Measurements from ENCODE around the gene FBXO45.
"Not testable (repeated sequence)": the region's sequence is repeated elsewhere in the genome, so short reads cannot be mapped to it uniquely, and the experiment has no call there.

FBXO45 gene

DNA sequence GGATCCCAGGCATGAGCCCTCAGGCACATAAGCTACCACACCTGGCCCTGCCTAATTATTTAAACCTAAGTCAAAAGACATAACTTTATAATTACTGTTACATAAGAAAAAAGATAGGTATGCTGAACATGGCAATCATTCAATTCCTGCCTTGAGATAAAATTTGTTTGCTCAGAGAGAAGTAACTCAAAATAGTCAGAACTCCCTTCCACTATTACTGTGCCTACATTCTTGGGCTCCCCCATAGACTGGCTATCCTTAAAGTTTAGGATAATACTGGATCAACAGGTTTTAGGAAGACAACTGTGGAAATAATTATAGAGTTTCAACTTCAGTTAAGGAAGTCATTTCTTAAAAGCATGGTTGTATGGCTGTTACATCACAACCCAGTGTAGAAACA lies 10.0 kb upstream of the FBXO45 start:
- no peak for DNase-seq

DNA sequence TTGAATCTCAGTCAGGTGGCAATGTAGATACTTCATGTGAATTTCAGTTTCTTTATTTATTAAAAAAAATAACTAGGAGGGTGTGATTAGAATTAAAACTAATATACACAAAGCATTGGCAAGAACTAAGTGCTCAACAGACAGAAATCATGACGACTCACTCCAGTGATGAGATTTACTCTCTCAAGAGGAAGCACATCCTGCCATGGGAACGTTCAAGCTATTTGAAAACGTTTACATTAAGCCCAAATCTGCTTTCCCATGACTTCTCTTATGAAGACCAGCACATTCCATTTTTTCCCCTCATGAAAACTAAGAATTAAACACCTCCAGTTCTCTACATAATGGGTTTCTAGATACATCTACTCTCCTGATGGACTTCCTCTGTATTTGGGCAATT lies 8.6 kb upstream of the FBXO45 start:
- no peak for DNase-seq

DNA sequence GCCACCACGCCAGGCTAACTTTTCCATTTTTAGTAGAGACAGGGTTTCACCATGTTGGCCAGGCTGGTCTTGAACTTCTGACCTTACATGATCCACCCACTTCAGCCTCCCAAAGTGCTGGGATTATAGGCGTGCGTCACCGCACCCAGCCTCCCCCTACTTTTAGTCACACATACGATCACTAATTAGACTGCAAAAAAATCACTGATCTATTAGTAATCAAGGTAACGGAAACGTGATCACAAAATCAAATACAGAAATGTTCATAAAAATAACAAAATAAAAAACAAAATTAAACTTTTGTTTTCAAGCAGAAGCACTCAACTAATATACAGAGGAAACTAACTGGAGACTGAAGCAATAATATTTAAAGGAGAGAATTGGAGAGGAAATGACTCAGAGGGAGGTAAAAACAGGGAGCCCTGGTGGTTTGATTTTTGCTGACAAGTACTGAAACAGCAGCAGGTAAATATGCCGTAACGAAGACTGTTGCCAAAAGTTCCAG lies 4.7 kb upstream of the FBXO45 start:
- DNase-seq = peak; percentile 12

DNA sequence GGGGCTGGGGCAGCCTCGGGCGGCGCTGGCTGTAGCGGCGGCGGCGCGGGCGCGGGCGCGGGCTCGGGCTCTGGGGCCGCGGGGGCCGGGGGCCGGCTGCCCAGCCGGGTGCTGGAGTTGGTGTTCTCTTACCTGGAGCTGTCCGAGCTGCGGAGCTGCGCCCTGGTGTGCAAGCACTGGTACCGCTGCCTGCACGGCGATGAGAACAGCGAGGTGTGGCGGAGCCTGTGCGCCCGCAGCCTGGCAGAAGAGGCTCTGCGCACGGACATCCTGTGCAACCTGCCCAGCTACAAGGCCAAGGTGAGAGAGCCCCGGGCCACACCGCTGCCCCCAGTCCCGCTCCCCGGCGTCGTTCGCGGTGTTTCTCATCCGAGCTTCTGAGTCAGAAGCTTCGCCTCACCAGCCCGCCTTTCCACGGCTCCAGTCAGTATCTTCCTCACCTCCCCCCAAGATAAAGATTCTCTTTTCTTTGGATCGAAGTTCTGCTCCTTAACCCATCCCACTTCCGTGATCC lies 600 bp downstream of the FBXO45 start:
- peak; percentile 43 for DNase-seq

DNA sequence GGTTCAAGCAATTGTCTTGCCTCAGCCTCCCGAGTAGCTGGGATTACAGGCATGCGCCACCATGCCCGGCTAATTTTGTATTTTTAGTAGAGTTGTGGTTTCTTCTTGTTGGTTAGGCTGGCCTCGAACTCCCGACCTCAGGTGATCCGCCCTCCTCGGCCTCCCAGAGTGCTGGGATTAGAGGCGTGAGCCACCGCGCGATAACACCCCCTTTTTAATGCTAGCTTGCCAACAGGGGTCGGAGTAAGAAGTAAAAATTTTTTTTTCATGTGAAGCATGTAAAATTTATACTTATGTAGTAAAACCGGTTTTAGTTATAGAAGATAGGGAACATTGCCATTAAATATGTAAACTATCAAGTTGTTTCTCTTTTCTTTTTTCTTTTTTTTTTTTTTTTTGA lies 1.9 kb downstream of the FBXO45 start:
- DNase-seq = not testable (repeated sequence)

DNA sequence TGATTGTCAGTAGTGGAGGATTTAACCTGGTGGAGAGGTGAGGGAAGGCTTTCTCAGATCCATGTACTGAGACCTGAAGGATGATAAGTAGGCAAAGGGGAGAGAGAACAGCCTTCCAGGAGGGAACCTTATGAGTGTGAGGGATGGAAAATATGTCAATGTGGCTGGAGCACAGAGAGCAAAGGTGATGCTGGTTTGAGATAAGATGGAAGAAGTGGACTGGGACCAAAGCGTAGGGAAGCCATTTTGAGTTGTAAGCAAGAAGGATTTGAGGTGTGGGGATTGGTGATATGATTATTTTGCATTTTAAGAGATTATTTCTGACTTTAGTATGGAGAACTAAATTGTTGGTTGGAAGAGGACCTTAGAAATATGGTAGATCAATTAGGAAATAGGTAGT lies 3.9 kb downstream of the FBXO45 start:
- no peak for DNase-seq

DNA sequence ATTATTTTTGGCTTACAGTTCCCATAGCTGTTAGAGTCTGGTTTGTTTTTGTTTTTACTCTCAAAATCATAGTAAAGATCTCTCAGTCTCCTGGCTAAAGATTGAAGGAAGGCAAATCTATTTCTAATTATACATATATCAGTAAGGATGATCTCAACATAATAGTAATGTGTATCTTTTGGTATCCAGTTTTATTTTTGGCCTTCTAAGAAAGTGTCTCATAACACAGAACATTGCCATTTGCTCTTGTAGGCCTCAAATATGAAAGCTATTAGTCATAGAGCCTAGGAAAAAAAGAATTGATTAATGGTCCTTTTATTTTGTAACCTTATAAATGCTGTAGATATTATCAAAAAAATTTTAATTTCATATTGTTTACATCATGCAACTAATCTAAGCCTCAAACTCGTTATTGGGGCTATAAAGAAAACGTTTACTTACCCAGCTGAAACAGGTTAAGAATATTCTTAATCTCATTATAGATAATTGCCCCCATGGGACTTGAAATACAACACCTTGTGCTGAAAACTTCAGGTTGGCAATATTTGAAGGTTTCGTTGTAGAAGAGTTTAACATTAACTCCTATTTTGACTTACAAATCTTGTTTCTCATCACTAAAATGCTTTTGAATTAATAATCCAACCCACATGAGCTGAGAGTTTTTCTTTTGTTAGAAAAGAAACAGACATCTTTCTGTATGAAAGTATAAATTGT lies 16.7 kb downstream of the FBXO45 start:
- no peak for DNase-seq

DNA sequence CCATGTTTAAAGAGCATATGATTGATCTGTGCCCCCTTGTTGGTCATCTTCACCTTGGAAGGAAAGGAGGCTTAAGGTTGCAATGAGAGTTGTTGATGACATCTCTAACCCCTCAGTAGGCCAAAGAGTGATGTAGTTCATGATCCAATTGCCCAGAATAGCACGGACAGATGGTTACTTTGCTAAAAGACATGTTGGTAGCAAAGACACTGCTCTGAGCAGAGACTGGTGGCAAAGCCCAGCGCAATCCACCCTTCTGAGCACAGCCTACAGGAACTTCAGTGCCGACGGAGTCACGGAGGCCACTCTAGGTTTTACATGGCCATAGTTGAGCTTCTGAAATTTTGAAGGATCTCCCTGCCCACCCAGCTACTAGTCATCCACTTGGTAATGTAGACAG lies 21.8 kb downstream of the FBXO45 start:
- no peak for DNase-seq

DNA sequence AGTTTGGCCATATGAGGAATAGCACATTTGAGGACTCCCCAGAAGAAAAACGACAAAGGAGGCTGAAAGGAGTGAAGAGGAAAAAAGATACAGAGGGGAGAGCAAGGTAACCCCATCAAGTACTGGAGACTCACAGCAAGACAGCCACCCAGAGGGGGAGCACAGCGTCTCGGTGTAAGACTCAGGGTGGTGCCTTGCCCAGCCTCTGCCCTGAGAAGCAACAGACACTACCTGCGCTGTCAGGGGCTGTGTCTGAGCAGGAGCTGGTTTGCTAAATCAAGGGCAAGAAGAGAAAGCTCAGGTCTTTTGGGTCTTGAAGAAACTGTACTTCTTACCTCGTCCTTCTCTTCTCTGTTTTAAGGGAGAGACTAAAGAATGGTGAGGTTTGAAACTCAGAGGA lies 27.9 kb downstream of the FBXO45 start:
- DNase-seq = no peak

DNA sequence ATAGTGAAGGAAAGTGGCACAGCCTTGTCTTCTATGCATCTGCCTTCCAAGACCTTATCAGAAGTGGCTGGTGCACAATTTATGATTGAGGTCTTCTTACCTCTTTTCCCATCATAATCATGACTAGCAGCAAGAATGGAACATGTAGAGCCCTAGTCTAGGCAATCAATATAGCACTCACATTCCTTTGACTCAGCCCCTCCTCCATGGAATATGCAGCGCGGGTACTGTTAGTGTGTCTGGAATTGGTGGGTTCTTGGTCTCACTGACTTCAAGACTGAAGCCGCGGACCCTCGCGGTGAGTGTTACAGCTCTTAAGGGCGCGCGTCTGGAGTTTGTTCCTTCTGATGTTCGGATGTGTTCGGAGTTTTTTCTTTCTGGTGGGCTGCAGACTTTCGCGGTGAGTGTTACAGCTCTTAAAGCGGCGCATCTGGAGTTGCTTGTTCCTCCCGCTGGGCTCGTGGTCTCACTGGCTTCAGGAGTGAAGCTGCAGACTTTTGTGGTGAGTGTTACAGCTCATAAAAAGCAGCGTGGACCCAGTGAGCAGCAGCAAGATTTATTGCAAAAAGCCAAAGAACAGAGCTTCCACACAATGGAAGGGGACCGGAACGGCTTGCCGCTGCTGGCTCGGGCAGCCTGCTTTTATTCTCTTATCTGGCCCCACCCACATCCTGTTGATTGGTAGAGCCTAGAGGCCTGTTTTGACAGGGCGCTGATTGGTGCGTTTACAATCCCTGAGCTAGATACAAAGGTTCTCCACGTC lies 29.7 kb downstream of the FBXO45 start:
- DNase-seq = peak; percentile 12

DNA sequence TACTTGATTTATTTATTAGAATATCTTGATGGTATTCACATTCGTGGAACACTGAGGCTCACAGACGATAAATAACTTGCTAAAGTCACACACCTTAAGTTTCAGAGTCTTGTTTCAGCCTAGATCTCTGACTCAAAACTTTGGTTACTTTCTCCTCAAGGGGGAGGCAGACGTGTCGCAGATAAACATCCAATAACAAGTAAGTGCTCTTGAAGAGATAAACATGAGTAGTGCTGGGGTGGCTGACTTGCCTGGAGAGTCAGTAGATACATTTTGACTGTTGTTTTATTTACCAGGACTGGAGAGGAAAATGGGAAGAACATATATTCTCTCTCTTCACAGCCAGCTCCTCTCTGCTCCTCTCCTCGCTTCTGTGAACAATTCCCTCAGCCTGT lies 31.3 kb downstream of the FBXO45 start:
- no peak for DNase-seq

DNA sequence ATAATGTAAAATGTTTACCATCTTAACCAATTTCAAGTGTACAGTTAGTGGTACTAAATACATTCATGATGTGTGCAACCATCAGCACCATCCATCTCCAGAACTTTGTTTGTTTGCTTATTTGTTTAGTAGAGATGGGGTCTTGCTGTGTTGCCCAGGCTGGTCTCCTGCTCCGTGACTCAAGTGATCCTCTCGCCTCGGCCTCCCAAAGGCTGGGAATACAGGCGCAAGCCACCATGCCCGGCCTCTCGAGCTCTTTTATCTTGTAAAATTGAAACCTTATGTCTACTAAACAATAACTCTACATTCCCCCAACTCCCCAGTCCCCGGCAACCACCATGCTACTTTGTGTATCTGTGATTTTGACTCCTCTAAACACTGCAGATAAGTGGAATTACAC lies 31.9 kb downstream of the FBXO45 start:
- no peak for DNase-seq

DNA sequence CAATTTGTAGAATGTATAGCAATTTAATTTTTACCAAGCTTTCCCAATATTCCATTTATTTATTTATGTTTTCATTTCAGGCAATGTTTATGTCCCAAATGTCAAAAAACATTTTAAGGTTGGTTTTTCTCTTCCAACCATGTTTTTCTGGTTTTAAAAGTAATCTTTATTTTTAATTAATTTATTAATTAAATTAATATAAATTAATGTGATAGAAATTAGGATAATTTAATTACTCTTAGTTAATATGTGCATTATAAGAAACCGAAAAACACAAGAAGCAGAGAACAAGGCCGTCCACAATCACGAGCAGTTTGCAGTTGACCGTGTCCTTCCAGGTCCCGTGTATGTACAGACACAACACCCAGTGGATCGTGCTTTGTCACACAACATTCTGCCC lies 34.2 kb downstream of the FBXO45 start:
- DNase-seq = no peak

DNA sequence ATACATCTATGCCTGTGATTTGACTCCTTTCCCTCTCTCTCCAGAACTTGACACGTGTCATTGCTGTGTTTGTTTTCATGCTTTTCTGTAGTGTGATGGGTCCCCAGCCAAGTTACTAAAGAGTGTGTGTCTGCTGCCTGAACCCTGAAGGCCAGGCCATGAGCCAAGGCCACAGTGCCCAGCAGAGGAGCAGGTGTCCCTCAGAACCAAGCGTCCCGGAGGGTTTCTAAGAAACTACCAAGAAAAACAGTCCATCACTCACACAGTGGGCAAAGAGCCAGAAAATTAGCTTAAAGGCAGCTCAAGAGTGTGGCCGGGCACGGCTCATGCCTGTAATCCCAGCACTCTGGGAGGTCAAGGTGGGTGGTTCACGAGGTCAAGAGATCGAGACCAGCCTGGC lies 35.2 kb downstream of the FBXO45 start:
- DNase-seq = no peak

DNA sequence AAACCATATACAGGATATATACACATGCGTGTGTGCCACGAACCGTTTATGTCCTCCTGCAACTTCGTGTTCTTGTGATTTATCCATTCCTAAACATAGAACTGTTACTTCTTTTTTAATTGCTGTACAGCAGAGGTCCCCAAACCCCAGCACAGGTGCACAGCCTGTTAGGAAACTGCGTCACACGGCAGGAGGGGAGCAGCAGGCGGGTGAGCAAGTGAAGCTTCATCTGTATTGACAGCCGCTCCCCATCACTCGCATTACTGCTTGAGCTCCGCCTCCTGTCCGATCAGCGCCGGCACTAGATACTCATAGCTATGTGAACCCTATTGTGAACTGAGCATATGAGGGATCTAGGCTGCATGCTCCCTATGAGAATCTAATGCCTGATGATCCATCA lies 36.1 kb downstream of the FBXO45 start:
- DNase-seq = peak; percentile 35

DNA sequence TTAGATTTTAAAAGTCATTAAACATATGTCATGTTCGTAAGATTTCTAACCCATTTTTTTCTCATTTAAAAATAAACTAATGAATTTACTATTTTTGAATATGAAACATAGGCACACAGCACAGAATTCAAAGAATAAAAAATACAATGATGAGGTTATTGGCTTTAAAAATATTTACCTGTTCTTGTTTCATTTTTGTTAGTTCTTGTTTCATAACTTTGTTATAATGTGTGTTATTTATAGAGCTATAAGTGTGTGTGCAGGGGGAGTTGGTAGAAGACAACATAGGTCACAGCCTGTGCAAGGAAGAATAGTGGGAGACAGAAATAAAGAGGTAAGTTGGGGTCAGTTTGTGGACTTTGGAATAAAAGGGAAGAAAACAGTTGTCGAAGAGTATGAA lies 40.2 kb downstream of the FBXO45 start:
- no peak for DNase-seq

DNA sequence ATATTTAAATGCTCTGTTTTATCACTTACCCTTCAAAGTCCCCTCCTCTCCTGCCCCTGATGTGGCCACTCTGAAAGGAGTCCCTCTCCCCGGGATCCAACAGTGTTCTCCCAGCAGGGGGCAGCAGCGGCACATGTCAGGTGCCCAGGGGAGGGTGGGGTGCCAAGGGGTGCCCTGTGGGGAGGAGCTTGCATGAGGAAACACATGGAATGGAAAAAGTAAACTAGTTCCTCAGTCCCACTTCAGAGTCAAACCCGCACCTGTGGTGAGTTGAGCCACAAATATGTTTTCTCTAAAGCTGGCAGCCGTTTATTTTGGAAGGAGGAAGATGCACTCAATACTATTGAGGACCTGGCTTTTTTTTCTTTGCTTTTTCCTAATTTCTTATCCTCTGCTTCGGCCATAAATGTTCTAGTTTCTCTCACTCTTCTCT lies 40.9 kb downstream of the FBXO45 start:
- DNase-seq = peak; percentile 98

DNA sequence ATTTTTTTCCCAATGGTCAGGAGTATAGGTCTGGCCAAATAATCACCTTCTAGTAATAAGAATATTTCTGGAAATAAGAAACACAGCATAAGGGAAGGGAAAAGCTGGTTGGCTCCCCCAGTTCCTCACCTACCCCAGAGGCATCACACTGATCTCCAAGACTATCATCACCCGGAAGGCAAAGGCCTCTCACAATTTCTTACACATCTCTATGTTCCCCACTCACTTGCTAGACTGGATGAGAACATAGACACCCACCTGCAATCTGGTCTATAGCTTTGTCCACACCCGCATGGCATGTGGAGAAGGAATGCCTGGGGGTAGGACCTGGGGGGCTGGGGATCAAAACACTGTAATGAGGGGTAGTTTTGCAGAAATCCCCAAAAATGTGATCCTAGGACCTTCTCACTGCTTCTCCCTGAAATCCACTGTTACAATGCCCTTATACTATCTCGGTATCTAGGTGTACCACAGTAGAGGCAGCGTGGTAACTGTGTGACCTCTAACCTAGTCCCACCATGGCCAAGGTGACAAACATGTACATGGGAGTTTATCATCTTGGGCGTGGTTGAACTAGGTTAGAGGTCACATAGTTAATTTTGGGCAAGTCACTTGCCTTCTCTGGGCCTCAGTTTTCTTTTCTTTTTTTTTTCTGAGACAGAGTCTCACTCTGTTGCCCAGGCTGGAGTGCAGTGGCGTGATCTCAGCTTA lies 41.5 kb downstream of the FBXO45 start:
- no peak for DNase-seq

DNA sequence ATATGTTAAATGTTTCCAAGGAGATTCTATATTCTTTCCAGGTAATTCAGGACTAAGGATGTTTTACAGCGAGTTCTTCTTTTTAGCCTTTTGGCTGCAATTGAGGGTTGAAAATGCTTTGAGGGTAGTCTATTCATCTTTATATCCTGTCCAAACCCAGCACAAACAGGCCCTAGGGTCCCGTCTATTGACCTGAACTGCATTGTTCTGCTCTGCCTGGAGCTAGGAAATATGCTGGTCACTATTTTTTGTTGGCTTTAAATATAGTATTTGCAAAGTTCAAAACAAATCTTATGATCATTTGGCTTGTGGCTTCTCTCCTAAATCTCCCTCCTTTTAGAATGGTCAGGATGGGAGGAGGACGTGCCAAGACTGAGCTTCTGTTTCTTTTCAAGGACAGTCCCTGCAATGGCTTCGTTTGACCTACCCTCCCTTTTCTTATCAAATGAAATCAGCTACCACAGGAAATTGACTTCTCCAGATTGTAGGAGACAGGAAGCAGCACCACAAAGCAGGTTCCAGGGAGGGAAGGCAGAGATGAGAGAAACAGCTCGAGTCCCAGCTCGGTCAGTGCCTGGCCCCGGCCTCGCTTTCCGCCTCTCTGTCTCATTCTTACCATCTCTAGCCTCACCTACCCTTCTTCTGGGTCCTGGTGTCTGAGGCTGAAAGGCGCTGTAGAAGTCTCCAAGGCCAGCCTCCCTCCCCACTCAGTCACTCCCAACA lies 43.5 kb downstream of the FBXO45 start:
- DNase-seq = no peak

DNA sequence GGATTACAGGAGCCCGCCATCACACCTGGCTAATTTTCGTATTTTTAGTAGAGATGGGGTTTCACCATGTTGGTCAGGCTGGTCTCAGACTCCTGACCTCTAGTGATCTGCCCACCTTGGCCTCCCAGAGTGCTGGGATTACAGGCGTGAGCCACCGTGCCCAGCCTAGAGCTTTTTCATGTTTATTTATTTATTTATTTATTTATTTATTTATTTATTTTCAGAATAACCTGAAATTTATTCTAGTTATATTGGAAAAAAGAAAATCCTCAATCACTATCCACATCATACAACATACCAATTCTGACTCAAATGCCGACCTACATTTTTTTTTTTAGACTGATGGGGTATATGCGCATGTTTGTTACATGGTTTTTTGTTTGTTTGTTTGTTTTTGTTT lies 46.8 kb downstream of the FBXO45 start:
- not testable (repeated sequence) for DNase-seq

DNA sequence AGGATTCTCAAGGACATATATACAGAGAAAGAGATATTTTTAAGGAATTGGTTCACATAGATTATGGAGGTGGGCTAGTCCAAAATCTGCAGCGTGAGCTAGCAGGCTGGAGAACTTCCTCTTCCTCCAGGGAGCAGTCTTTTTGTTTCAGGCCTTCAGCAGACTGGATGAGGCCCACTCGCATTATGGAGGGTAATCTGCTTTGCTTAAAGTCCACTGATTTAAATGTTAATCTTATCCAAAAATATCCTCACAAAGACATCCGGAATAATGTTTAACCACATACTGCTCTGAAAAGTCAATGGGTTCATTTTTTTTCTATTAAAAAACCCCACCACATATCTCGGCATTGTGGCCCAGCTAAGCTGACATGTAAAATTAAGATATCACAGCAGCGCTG lies 48.8 kb downstream of the FBXO45 start:
- DNase-seq = no peak

DNA sequence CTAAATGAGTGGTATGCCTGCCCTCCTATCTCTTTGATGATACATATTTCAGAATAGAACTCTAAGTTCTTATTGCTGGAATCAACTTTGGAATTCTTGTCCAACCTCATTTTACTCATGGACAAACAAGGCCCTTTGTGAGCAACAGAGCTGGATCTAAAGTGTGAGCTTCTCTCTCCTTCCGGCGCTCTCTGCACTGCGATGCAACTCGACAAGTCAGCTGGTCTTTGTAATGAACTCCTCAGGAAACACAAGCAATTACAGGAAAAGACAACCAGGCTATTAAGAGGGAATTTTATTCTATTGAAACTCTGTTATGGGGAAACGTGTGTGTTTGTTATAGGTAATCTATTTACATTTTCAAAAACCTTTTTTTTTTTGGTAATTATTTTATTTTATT lies 50.8 kb downstream of the FBXO45 start:
- DNase-seq = no peak

DNA sequence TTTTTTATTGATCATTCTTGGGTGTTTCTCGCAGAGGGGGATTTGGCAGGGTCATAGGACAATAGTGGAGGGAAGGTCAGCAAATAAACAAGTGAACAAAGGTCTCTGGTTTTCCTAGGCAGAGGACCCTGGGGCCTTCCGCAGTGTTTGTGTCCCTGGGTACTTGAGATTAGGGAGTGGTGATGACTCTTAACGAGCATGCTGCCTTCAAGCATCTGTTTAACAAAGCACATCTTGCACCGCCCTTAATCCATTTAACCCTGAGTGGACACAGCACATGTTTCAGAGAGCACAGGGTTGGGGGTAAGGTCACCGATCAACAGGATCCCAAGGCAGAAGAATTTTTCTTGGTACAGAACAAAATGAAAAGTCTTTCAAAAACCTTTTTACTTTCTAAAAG lies 51.2 kb downstream of the FBXO45 start:
- DNase-seq = not testable (repeated sequence)

Data from T-helper 9 cell (primary cell).